GM19023 (cell line): ENCODE data around the gene ZNF783.

Experiments used
- ATAC-seq: cut with Tn5 transposase; IDR thresholded peaks from one replicate; pipeline ENCODE4 v1.9.1; 2021; ENCODE audit warnings: mild to moderate bottlenecking, moderate library complexity; ENCODE audit not compliant: unreplicated experiment

The ZNF783 gene

GRCh38 chr7:149280661-149281507 is 18.9 kb downstream of the ZNF783 start:
- ATAC-seq = no peak

GRCh38 chr7:149281508-149282330 is 19.7 kb downstream of the ZNF783 start:
- ATAC-seq = no peak

GRCh38 chr7:149282331-149282655 is 20.3 kb downstream of the ZNF783 start:
- ATAC-seq = no peak

- ATAC-seq = no peak
Observed at GRCh38 chr7:149283321-149283720, 21.3 kb downstream of the ZNF783 start.

- no peak for ATAC-seq
Observed at GRCh38 chr7:149284343-149284742, 22.3 kb downstream of the ZNF783 start.

GRCh38 chr7:149284850-149285585 is 23.0 kb downstream of the ZNF783 start:
- ATAC-seq = peak; percentile 97

- ATAC-seq = no peak
Observed at GRCh38 chr7:149285603-149286002, 23.6 kb downstream of the ZNF783 start.

GRCh38 chr7:149286811-149287400 is 24.9 kb downstream of the ZNF783 start:
- ATAC-seq = no peak

GRCh38 chr7:149287622-149288021 is 25.6 kb downstream of the ZNF783 start:
- no peak for ATAC-seq

- no peak for ATAC-seq
Observed at GRCh38 chr7:149289262-149289661, 27.3 kb downstream of the ZNF783 start.

GRCh38 chr7:149289856-149290255 is 27.9 kb downstream of the ZNF783 start:
- ATAC-seq = no peak

- ATAC-seq = no peak
Observed at GRCh38 chr7:149291036-149291780, 29.2 kb downstream of the ZNF783 start.

GRCh38 chr7:149291781-149292461 is 29.9 kb downstream of the ZNF783 start:
- no peak for ATAC-seq

GRCh38 chr7:149292462-149292823 is 30.4 kb downstream of the ZNF783 start:
- ATAC-seq = no peak

- no peak for ATAC-seq
Observed at GRCh38 chr7:149293338-149293737, 31.3 kb downstream of the ZNF783 start.

GRCh38 chr7:149293946-149294633 is 32.1 kb downstream of the ZNF783 start:
- no peak for ATAC-seq

GRCh38 chr7:149294634-149295480 is 32.9 kb downstream of the ZNF783 start:
- no peak for ATAC-seq

- ATAC-seq = no peak
Observed at GRCh38 chr7:149295481-149295850, 33.5 kb downstream of the ZNF783 start.
